ENCODE measurements around the gene ENTPD1.
"Not testable (repeated sequence)": the region's sequence is repeated elsewhere in the genome, so short reads cannot be mapped to it uniquely, and the experiment has no call there.

Gene ENTPD1

GRCh38 chr10:95767884-95768556 lies 12.1 kb downstream of the ENTPD1 start:
- TF ChIP-seq CTCF (IDR thresholded peaks at IDR 0.05; ENCODE audit: poor library complexity, severe bottlenecking), result no peak
- DNase-seq (ENCODE audit: low spot score) (no peak), ATAC-seq (ENCODE audit: low read depth) (no peak)
- H3K9me3 ChIP-seq (ENCODE audit: severe bottlenecking), result no peaks in the 10 kb centered on the region
- H3K36me3 ChIP-seq (ENCODE audit: low read depth), result no peaks in the 10 kb centered on the region
- no peaks in the 10 kb centered on the region for H3K27me3 ChIP-seq (ENCODE audit: insufficient read depth, poor library complexity, severe bottlenecking)
- H3K4me1 ChIP-seq (ENCODE audit: insufficient read depth, poor library complexity, severe bottlenecking), result no peaks in the 10 kb centered on the region
- H3K4me3 ChIP-seq (ENCODE audit: severe bottlenecking), result no peak overlapping the region
- H3K27ac ChIP-seq (ENCODE audit: poor library complexity, severe bottlenecking), result no peak overlapping the region

- H3K9me3 ChIP-seq (ENCODE audit: severe bottlenecking), result no peaks in the 10 kb centered on the region
- H3K4me1 ChIP-seq (ENCODE audit: insufficient read depth, poor library complexity, severe bottlenecking), result no peaks in the 10 kb centered on the region
- H3K36me3 ChIP-seq (ENCODE audit: low read depth), result no peaks in the 10 kb centered on the region
- ATAC-seq (ENCODE audit: low read depth) (no peak), DNase-seq (ENCODE audit: low spot score) (no peak)
- no peaks in the 10 kb centered on the region for H3K27me3 ChIP-seq (ENCODE audit: insufficient read depth, poor library complexity, severe bottlenecking)
- H3K27ac ChIP-seq (ENCODE audit: poor library complexity, severe bottlenecking), result no peak overlapping the region
- TF ChIP-seq CTCF (IDR thresholded peaks at IDR 0.05; ENCODE audit: poor library complexity, severe bottlenecking), result no peak
- no peak overlapping the region for H3K4me3 ChIP-seq (ENCODE audit: severe bottlenecking)
These were observed 14.2 kb downstream of the ENTPD1 start for GRCh38 chr10:95770084-95770720.

GRCh38 chr10:95773454-95773853 lies 17.5 kb downstream of the ENTPD1 start:
- not testable (repeated sequence) for H3K4me1 ChIP-seq (ENCODE audit: insufficient read depth, poor library complexity, severe bottlenecking); H3K36me3 ChIP-seq (ENCODE audit: low read depth); H3K27me3 ChIP-seq (ENCODE audit: insufficient read depth, poor library complexity, severe bottlenecking); DNase-seq (ENCODE audit: low spot score); H3K27ac ChIP-seq (ENCODE audit: poor library complexity, severe bottlenecking); ATAC-seq (ENCODE audit: low read depth); H3K9me3 ChIP-seq (ENCODE audit: severe bottlenecking); H3K4me3 ChIP-seq (ENCODE audit: severe bottlenecking)

GRCh38 chr10:95777638-95778037 lies 21.7 kb downstream of the ENTPD1 start:
- H3K9me3 ChIP-seq (ENCODE audit: severe bottlenecking); H3K36me3 ChIP-seq (ENCODE audit: low read depth); H3K4me3 ChIP-seq (ENCODE audit: severe bottlenecking); DNase-seq (ENCODE audit: low spot score); ATAC-seq (ENCODE audit: low read depth); H3K4me1 ChIP-seq (ENCODE audit: insufficient read depth, poor library complexity, severe bottlenecking); H3K27me3 ChIP-seq (ENCODE audit: insufficient read depth, poor library complexity, severe bottlenecking); H3K27ac ChIP-seq (ENCODE audit: poor library complexity, severe bottlenecking): not testable (repeated sequence)

GRCh38 chr10:95782318-95782717 lies 26.4 kb downstream of the ENTPD1 start:
- Histone ChIP-seq H3K9me3 (ENCODE audit: severe bottlenecking) (no peaks in the 10 kb centered on the region), H3K36me3 (ENCODE audit: low read depth) (no peaks in the 10 kb centered on the region), H3K27ac (ENCODE audit: poor library complexity, severe bottlenecking) (no peak overlapping the region), H3K27me3 (ENCODE audit: insufficient read depth, poor library complexity, severe bottlenecking) (peaks cover 3% of the 10 kb centered on the region), H3K4me1 (ENCODE audit: insufficient read depth, poor library complexity, severe bottlenecking) (no peaks in the 10 kb centered on the region), H3K4me3 (ENCODE audit: severe bottlenecking) (no peak overlapping the region)
- TF ChIP-seq CTCF (IDR thresholded peaks at IDR 0.05; ENCODE audit: poor library complexity, severe bottlenecking), result no peak
- ATAC-seq (ENCODE audit: low read depth) (no peak), DNase-seq (ENCODE audit: low spot score) (no peak)

- no peak for DNase-seq (ENCODE audit: low spot score)
- no peaks in the 10 kb centered on the region for H3K36me3 ChIP-seq (ENCODE audit: low read depth)
- no peak for ATAC-seq (ENCODE audit: low read depth)
- no peak overlapping the region for H3K27ac ChIP-seq (ENCODE audit: poor library complexity, severe bottlenecking)
- TF ChIP-seq CTCF (IDR thresholded peaks at IDR 0.05; ENCODE audit: poor library complexity, severe bottlenecking), result no peak
- H3K9me3 ChIP-seq (ENCODE audit: severe bottlenecking), result no peaks in the 10 kb centered on the region
- no peak overlapping the region for H3K4me3 ChIP-seq (ENCODE audit: severe bottlenecking)
- H3K4me1 ChIP-seq (ENCODE audit: insufficient read depth, poor library complexity, severe bottlenecking), result no peaks in the 10 kb centered on the region
- peaks cover 3% of the 10 kb centered on the region for H3K27me3 ChIP-seq (ENCODE audit: insufficient read depth, poor library complexity, severe bottlenecking)
These were observed 27.8 kb downstream of the ENTPD1 start for GRCh38 chr10:95783741-95784140.

Measured in RWPE2 (cell line).